Muscle of back (tissue), 11 donors: ENCODE data around the gene MEF2D. TPM values are rescaled to one million over a fixed set of nuclear protein-coding genes. Genes with fewer than 3 reads are reported as not detected.

Experiments used
- DNase-seq, 3 donors: peaks; one replicate each; pipeline versions ENCODE4 v3.0.0 to v3.0.0-alpha.2; 2013
- polyA plus RNA-seq, 10 donors: library from polyadenylated mRNA; unstranded; fragments of 120-200 nt; gene quantifications; one replicate each; pipeline ENCODE4 v1.2.1, GENCODE V29; 2013; ENCODE audit not compliant: insufficient read length in 10 of 10

MEF2D gene
- polyA plus RNA-seq, 10 donors: 37.3 to 66.8 (median 59.9) TPM

DNA sequence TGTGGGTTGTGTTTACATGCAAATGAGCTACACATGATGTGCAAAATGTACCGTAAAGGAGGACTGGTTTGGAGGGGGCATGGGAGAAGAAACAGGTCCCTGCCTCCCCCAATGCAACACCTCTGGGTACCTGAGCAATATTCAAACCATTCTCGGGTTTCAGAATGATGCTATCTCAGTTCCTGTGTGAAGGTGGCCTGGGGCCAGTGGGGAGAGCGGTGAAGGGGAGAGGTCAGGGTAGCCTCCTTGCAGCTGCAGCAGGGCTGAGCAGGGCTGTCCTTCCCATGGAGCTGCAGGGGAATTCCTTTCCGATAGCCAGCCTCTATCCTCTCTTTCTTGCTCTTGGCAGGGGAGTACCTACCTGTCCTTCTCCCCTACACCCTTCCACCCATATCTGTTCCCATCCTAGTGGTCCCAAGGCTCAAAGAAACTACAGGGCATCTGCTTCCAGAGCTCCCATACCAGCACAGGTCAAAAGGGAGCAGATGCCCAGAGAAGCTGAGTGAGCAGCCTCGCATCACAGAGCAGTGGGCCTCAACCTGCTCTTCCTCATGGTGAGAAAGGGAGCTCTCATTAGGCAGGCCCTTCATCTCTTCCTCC is 11.9 kb downstream of the MEF2D start:
- DNase-seq: no peak

GRCh38 chr1:156487862-156488261 is 12.7 kb downstream of the MEF2D start:
- no peak for DNase-seq

DNA sequence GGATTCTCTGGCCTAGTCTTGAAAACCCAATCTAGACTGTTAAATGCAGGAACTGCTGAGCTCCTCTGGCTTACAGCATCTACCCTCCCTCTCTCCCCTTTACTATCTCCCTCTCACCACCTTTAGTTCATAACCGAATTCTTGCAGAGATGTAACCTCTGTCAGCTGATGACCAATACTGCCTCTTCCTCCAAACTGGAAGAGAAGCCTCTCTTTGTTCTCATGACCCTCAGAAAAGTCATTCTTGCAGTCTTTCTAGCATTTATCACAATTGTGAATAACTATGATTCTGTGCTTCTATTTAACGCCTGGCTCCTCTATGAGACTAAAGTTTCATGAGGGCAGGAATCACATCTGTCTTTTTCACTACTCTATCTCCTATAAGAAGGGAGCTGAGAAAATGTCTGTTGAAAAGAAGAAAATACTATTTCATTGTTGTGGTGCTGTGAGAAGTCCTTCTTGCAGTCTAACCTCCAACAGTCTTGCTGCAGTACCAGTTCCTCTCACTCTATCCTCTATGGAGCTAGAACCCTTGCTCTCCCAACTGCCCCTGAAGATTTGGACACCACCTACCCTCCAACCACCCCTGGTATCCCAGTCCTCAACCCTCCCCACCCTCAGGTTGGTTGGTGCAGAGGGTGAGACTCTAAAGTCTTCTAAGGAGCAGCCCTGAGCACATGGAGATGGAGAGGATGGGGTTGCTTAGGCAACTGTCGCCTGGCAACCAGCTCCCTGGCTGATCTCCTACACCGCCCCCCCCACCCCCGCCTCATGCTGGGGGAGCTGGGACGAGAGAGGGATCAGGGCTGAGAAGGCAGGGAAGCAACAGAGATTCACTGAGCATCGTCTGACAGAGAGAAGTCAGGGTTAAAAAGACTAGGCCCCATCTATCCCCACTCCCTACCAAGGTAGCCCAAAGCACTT is 13.9 kb downstream of the MEF2D start:
- no peak for DNase-seq

GRCh38 chr1:156485984-156486383 is 14.6 kb downstream of the MEF2D start:
- DNase-seq: no peak

- DNase-seq: no peak
Observed at GRCh38 chr1:156484480-156485058, 16.0 kb downstream of the MEF2D start.

- DNase-seq: no peak
Observed at GRCh38 chr1:156483397-156483796, 17.2 kb downstream of the MEF2D start.

DNA sequence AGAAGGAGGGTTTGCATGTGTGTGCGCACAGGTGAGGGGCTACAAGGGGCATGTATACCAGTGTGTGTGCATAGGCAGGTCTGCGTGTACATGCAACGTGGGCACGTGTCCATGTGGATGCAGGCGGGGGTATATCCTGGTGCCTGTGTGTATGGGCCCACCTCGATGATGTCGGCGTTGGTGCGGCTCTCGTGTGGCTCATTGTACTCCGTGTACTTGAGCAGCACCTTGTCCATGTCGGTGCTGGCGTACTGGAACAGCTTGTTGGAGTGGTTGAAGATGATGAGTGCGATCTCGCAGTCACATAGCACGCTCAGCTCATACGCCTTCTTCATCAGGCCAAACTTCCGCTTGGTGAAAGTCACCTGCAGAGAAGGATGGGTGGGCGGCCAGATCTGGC is 18.3 kb downstream of the MEF2D start:
- no peak for DNase-seq

GRCh38 chr1:156481527-156481926 is 19.0 kb downstream of the MEF2D start:
- no peak for DNase-seq

DNA sequence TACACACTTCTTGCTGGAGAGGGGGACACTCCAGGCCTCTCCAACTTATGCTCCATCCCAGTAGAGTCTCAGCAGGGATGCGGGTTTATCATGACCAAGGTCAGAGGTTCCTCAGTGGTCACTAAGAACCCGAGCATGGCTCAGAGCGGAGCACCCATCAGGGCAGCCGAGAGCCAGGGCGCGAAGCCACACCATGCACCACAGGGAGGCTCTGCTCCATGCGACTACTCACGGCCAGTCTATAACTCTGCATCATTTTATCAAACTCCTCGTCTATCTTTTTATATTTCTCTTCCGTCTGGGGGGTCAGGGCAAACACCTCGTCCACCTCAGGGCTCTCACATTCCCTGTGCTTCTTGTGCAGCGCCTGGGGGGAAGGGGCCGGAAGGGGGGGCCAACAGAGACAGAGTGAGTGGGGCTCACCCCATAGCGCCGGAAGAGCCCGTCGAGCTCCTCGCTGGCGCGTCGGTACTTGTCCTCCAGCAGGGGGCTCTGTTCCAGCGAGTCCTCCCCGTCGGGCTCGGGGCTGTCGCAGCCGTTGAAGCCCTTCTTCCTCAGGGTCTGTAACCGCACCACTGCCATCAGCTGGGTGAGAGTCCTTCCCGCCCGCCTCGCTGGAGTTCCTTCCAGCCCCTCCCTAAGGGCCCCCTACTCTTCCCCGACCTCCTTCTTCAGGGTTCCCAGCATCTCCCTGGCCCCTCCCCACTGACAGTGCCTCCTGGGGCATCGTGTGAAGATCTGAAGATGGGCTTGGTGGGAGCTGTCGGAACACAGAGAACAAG is 20.0 kb downstream of the MEF2D start:
- DNase-seq: peak in 1 of 3 donors; percentile 66

DNA sequence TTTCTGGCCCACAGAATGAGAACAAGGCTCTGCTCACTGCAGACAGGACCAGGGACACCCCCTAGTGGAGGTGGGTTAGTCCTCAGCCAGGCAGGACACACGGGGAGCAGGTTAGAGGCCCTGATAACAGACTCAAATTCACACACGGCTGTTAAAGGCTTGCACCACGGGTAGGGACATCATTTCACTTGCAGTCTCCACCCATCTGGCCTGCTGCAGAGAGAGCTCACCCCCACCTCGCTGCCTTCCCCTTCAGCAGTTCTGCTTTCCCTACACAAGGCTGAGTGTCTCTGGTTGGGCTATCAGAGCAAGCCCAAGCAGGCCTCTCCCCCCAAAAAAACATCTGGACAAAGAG is 20.6 kb downstream of the MEF2D start:
- no peak for DNase-seq

DNA sequence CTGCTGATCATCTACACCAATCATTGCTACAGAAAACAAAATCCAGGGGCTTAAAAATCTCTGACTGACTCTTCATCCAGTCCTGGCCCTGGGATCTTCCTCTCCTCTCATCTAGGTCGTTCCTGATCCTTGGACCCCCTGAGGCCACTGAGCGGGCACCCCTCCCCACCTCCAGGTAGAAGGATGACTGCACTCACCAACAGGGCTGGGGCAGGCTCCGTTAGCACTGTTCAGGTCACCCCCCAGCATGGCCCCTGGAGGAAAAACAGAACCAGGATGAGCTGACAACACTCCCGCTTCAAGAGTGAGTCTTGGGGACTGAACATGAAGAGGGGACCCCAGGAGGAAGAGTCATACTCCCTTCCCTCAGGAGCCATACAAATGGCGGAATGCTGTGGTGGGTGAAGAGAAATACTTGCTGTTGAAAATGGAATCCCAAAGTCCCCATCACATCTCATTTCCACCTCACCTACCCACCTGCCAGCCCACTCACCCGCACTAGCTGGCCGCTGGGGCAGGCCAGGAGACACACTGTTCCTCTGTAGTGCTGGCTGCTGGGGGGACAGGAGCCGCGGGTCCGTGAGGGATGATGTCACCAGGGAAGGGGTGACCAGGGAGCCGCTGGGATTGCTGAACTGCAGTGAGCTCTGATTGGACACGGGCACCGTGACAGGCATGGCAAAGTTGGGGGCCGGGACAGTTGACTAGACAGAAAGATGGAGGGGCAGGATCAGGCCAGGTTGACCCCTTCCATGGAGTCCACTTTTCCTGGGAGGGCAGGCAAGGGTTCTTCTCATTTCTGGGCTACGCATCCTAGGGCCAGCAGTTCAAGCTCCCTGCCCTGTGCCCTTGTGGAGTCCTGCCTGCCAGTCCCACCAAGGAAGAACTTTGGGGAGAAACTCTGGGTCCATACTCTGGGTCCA is 21.2 kb downstream of the MEF2D start:
- no peak for DNase-seq

GRCh38 chr1:156478250-156478627 is 22.3 kb downstream of the MEF2D start:
- no peak for DNase-seq

DNA sequence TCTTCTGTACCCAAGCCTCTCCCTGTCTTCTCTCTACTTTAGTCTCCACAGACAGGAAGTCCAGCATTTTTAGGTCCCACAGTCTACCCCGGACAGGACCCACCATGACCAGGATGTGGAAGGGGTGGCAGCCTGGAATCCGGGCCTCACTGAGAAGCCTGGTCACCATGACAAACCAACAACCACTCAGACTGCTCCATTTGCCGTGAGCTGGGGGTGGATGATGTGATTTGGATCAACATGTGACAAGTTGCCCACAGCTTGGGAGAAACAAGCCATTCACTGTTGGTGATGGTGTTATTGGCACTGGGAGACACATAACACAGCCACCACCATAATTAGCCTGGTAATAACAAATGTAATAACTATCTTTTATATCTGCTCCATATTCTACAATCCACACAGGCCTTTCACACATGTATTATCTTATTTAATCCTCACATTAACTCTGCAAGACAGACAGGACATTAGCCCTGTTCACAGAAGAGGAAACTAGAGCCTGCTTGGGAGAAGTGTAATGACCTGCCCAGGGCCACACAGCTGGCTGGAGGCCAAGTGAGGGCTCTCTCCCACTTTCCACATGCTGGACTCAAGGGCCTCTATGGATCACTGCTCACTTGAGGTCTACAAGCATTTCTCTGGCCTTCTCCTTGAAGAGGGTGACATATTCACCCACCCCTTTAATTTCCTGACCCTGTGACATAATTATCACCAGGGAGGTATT is 22.9 kb downstream of the MEF2D start:
- DNase-seq: no peak

- DNase-seq: no peak
Observed at GRCh38 chr1:156476501-156477298, 23.9 kb downstream of the MEF2D start.

DNA sequence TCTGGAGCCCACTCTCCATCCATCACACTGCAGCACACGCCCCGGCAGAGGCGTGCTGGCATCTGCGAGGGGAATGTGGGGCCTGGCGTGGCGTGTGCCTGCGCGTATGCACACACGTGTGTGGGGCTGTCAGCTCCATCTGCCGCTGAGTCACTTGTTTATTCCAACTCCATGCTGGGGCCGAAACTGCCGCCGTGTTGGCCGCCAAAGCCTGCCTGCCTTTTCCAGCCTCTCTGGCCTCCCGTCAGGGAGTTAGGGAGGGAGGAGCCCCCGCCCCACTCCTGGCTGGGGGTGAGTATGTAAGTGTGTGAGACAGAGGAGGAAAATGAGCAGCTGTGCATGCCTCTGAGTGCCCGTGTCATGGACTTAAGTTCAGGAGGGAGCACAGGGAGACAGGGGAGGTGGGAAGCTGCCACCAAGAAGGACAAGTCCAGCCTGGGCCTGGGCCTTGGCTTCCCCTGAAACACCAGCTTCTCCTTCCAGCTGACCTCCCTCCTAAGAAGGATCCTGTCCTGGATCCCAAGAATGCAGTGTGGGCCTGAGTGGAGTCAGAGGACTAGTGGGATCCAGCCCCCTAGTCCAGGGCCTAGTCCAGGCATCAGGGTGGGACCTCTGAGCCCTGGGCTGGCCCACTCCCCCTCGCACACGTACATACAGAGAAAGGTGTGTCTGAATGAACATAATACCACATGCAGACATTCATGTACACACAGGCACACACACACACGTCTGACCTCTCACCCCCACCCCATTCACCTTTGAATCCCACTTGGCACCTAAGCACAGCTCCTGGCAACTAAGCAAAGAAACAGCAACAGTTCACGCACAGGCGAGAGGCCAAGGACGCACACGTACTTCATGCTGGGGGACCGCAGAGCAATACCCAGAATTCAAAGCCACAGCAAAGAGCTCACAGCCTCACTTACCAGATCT is 24.7 kb downstream of the MEF2D start:
- DNase-seq: no peak

- no peak for DNase-seq
Observed at GRCh38 chr1:156474966-156475365, 25.6 kb downstream of the MEF2D start.

- DNase-seq: no peak
Observed at GRCh38 chr1:156471496-156472490, 28.8 kb downstream of the MEF2D start.
